Nephron progenitor cell (in vitro differentiated cells): ENCODE measurements around the gene SSTR5.

Experiments used
- DNase-seq: peaks from one replicate; pipeline ENCODE4 v3.0.0; 2021
- H3K27ac Mint-ChIP-seq: 2 replicates; pipeline ENCODE4 v1.8.0; 2021; ENCODE audit warnings: mild to moderate bottlenecking, moderate library complexity, mixed read lengths
- H3K27me3 Mint-ChIP-seq: 2 replicates; pipeline ENCODE4 v1.8.0; 2021; ENCODE audit warnings: mild to moderate bottlenecking, low read depth, mixed read lengths; ENCODE audit not compliant: poor library complexity
- H3K36me3 Mint-ChIP-seq: 2 replicates; pipeline ENCODE4 v1.8.0; 2021; ENCODE audit warnings: low read depth, mixed read lengths
- H3K4me1 Mint-ChIP-seq: 2 replicates; pipeline ENCODE4 v1.8.0; 2021; ENCODE audit warnings: mixed read lengths
- H3K4me3 Mint-ChIP-seq: 2 replicates; pipeline ENCODE4 v1.8.0; 2021; ENCODE audit warnings: mild to moderate bottlenecking, moderate library complexity, mixed read lengths
- H3K9me3 Mint-ChIP-seq: 2 replicates; pipeline ENCODE4 v1.8.0; 2021; ENCODE audit warnings: mild to moderate bottlenecking, moderate library complexity, mixed read lengths
- CTCF ChIP-seq: fragments of 200-600 bp; sonication (generic); IDR thresholded peaks from 2 replicates; pipeline ENCODE4 v1.5.0; 2021; ENCODE audit warnings: antibody characterized with exemption

Gene SSTR5

GRCh38 chr16:1054660-1055556 lies 17.6 kb upstream of the SSTR5 start:
- H3K4me1 Mint-ChIP-seq, result peaks cover 23% of the 10 kb centered on the region
- H3K27ac Mint-ChIP-seq, result no peak overlapping the region
- peak; percentile 86 for DNase-seq
- H3K9me3 Mint-ChIP-seq, result peaks cover 19% of the 10 kb centered on the region
- no peak overlapping the region for H3K4me3 Mint-ChIP-seq
- TF ChIP-seq CTCF, result peak; percentile 86
- H3K36me3 Mint-ChIP-seq, result peaks cover 6% of the 10 kb centered on the region
- peaks cover 5% of the 10 kb centered on the region for H3K27me3 Mint-ChIP-seq

- Mint-ChIP-seq H3K36me3 (peaks cover 6% of the 10 kb centered on the region), H3K27ac (no peak overlapping the region), H3K4me3 (no peak overlapping the region), H3K4me1 (peaks cover 17% of the 10 kb centered on the region), H3K9me3 (peaks cover 19% of the 10 kb centered on the region), H3K27me3 (peaks cover 5% of the 10 kb centered on the region)
- no peak for TF ChIP-seq CTCF
- DNase-seq, result no peak
Measured at GRCh38 chr16:1055557-1055924, 17.0 kb upstream of the SSTR5 start.

GRCh38 chr16:1056196-1056595 lies 16.4 kb upstream of the SSTR5 start:
- Mint-ChIP-seq H3K27me3 (peaks cover 5% of the 10 kb centered on the region), H3K4me3 (no peak overlapping the region), H3K36me3 (peaks cover 6% of the 10 kb centered on the region), H3K9me3 (peaks cover 19% of the 10 kb centered on the region), H3K27ac (no peak overlapping the region), H3K4me1 (peaks cover 11% of the 10 kb centered on the region)
- no peak for DNase-seq
- no peak for TF ChIP-seq CTCF

GRCh38 chr16:1057252-1057932 lies 15.2 kb upstream of the SSTR5 start:
- H3K27me3 Mint-ChIP-seq, result peaks cover 5% of the 10 kb centered on the region
- peaks cover 10% of the 10 kb centered on the region for H3K4me1 Mint-ChIP-seq
- TF ChIP-seq CTCF, result peak; percentile 65
- no peak overlapping the region for H3K27ac Mint-ChIP-seq
- no peak overlapping the region for H3K4me3 Mint-ChIP-seq
- peak; percentile 72 for DNase-seq
- peaks cover 6% of the 10 kb centered on the region for H3K36me3 Mint-ChIP-seq
- peaks cover 19% of the 10 kb centered on the region for H3K9me3 Mint-ChIP-seq

- no peak for TF ChIP-seq CTCF
- DNase-seq, result no peak
- Mint-ChIP-seq H3K36me3 (peaks cover 6% of the 10 kb centered on the region), H3K27me3 (peaks cover 5% of the 10 kb centered on the region), H3K4me3 (no peak overlapping the region), H3K27ac (no peak overlapping the region), H3K4me1 (peaks cover 10% of the 10 kb centered on the region), H3K9me3 (peaks cover 19% of the 10 kb centered on the region)
Measured at GRCh38 chr16:1058216-1058615, 14.3 kb upstream of the SSTR5 start.
